Loucy (cell line): ENCODE data around the gene RPS6KA5.

Experiments
- EZH2phosphoT487 ChIP-seq: fragments of 200-600 bp; IDR thresholded peaks from 2 replicates; pipeline ENCODE4 v1.6.1; 2018; ENCODE audit warnings: antibody characterized with exemption, mild to moderate bottlenecking, moderate library complexity, borderline replicate concordance
- TF ChIP-seq, protein P1 (sequence below): fragments of 200-600 bp; sonication (generic); conservative IDR thresholded peaks from 2 replicates; pipeline ENCODE4 v1.5.1; 2014; ENCODE audit warnings: mild to moderate bottlenecking, antibody characterized with exemption, low read length

GRCh38 chr14:91008759-91009409 lies 51.6 kb downstream of the RPS6KA5 start:
- TF ChIP-seq, protein P1, sequence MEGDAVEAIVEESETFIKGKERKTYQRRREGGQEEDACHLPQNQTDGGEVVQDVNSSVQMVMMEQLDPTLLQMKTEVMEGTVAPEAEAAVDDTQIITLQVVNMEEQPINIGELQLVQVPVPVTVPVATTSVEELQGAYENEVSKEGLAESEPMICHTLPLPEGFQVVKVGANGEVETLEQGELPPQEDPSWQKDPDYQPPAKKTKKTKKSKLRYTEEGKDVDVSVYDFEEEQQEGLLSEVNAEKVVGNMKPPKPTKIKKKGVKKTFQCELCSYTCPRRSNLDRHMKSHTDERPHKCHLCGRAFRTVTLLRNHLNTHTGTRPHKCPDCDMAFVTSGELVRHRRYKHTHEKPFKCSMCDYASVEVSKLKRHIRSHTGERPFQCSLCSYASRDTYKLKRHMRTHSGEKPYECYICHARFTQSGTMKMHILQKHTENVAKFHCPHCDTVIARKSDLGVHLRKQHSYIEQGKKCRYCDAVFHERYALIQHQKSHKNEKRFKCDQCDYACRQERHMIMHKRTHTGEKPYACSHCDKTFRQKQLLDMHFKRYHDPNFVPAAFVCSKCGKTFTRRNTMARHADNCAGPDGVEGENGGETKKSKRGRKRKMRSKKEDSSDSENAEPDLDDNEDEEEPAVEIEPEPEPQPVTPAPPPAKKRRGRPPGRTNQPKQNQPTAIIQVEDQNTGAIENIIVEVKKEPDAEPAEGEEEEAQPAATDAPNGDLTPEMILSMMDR, result no peak
- no peak for TF ChIP-seq EZH2phosphoT487
